CD4-positive, alpha-beta T cell treated with Interleukin-2 at 100 ng/mL for 4 hours (primary cell): ENCODE results near the gene ADGRB2.

ENCODE experiments used
- DNase-seq: peaks from one replicate; pipeline ENCODE4 v3.0.0-alpha.2; 2020; ENCODE audit warnings: low spot score

The ADGRB2 gene

GRCh38 chr1:31764312-31765040 lies at the start of gene ADGRB2:
Gene ADGRB2 (minus strand): TSS chr1:31764340. CDS start chr1:31757221, 7,119 bp downstream.
- no peak for DNase-seq

- DNase-seq = no peak
Observed at GRCh38 chr1:31812158-31812829, 48.2 kb upstream of the ADGRB2 start.

GRCh38 chr1:31811605-31812004 lies 47.5 kb upstream of the ADGRB2 start:
- DNase-seq = no peak

GRCh38 chr1:31809698-31810097 lies 45.6 kb upstream of the ADGRB2 start:
- DNase-seq = no peak

GRCh38 chr1:31807273-31808048 lies 43.3 kb upstream of the ADGRB2 start:
- DNase-seq = no peak

- DNase-seq = no peak
Observed at GRCh38 chr1:31805318-31805717, 41.2 kb upstream of the ADGRB2 start.

GRCh38 chr1:31804098-31804497 lies 40.0 kb upstream of the ADGRB2 start:
- no peak for DNase-seq

GRCh38 chr1:31803610-31804009 lies 39.5 kb upstream of the ADGRB2 start:
- DNase-seq = no peak

GRCh38 chr1:31802190-31803150 lies 38.3 kb upstream of the ADGRB2 start:
- DNase-seq = no peak

GRCh38 chr1:31801458-31801857 lies 37.3 kb upstream of the ADGRB2 start:
- DNase-seq = no peak

GRCh38 chr1:31800674-31800967 lies 36.5 kb upstream of the ADGRB2 start:
- no peak for DNase-seq

- no peak for DNase-seq
Observed at GRCh38 chr1:31799895-31800673, 35.9 kb upstream of the ADGRB2 start.

- no peak for DNase-seq
Observed at GRCh38 chr1:31799196-31799894, 35.2 kb upstream of the ADGRB2 start.

- DNase-seq = no peak
Observed at GRCh38 chr1:31798433-31799195, 34.5 kb upstream of the ADGRB2 start.

GRCh38 chr1:31798086-31798432 lies 33.9 kb upstream of the ADGRB2 start:
- DNase-seq = no peak

- no peak for DNase-seq
Observed at GRCh38 chr1:31797216-31797615, 33.1 kb upstream of the ADGRB2 start.

- no peak for DNase-seq
Observed at GRCh38 chr1:31796707-31797106, 32.6 kb upstream of the ADGRB2 start.

- no peak for DNase-seq
Observed at GRCh38 chr1:31795801-31796621, 31.9 kb upstream of the ADGRB2 start.

GRCh38 chr1:31795096-31795675 lies 31.0 kb upstream of the ADGRB2 start:
- no peak for DNase-seq
